NK-92 (cell line): Measurements from ENCODE around the gene NUAK1.
"Not testable (repeated sequence)": the region's sequence is repeated elsewhere in the genome, so short reads cannot be mapped to it uniquely, and the experiment has no call there.

Experiments used
- DNase-seq: peaks from one replicate; lab custom pipeline; 2025; ENCODE audit not compliant: unreplicated experiment; lab: John Stamatoyannopoulos, UW

Gene NUAK1

DNA sequence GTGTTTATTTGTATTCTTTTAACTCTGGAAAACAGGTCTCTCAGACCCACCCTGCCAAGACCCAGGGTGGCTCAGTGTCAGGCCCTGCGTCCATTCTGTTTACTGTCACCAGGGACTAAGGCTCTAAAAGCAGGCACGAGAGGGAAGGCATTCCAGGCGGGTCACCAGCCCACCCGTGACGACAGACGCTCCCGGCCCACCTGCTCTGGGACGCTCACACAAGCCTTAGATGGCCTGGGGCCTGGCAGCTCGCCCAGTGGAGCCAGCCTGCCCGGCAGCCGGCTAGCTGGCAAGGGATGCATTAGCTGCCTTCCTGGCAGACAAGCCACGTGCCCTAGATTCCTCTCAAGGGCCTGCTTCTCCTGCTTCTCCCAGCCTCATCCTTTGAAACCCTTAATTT lies 9.2 kb upstream of the NUAK1 start:
- no peak for DNase-seq

DNA sequence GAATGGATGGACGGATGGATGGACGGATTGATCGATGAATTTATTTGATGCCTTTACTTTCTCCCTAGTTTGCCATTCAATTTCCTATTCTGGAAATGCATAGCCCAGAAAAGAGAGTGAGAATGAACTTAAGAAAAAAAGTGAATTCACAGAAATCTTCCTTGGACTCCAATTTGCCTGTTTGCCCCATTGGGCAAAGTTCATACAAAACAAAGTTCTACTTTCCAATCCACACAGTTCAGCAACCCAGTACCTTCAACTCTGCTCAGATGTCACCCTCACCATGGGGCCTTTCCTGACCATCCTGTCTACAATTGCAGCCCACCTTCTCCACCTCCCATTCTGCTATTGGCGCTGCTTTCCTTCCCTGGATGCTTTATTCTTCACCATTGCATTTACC lies 8.2 kb upstream of the NUAK1 start:
- no peak for DNase-seq

DNA sequence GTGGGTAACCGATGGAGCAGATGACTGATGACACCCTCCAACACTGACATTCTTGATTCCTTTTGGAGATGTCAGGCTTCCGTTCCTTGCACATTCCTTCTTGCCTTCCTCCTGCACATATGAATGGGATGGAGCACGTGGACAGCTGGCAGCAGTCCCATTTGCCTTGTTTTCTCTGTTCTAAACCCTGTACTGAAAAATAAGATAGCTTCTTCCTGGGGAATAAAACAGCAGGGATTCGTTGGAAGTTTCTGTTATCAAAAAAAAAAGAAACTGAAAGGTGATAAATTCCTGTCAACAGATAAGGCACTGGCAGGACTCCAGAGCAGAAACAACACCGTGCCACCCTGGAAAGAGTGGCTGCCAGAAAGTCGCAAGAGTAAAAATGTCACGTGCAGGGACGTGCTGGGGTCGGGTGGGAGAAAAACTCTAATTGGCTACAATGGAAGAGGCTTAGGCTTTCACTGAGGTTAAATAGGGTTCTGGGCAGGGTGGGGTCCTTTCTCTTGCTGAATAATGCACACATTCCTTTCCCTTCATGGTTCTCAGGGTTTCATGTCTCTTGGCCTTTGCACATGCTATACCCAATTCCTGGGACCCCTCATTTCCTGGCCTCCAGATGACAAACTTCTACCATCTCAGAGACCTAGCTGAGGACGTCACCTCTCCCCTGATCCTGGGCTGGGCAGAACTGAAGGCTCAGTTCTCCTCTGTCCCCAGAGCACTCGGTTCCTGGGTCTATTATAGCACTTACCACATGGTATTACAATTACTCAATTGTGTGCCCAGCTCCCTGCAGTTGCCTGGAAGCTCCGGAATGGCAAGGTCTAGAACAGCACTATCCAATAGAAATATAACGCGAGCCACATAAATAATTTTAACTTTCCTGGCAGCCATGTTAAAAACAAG lies 7.0 kb upstream of the NUAK1 start:
- DNase-seq, result no peak

DNA sequence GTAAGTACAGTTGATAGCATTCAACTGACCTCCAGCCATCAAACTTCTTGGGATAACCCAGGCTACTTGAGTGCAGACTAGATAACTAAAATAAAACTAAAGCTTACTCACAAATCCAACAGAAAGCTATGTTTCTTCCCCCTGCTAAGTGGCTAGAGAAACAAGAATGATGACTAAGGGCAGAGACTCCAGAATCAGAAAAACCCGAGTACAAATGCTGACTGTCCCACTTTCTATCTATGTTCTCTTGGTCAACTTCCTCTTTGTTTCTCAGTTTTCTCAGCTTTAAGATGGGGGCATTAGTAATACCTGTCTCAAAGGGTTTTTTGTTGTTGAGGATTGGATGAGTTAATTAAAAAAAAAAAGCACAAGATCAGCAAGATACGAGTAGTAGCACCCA lies 6.1 kb upstream of the NUAK1 start:
- DNase-seq, result no peak

DNA sequence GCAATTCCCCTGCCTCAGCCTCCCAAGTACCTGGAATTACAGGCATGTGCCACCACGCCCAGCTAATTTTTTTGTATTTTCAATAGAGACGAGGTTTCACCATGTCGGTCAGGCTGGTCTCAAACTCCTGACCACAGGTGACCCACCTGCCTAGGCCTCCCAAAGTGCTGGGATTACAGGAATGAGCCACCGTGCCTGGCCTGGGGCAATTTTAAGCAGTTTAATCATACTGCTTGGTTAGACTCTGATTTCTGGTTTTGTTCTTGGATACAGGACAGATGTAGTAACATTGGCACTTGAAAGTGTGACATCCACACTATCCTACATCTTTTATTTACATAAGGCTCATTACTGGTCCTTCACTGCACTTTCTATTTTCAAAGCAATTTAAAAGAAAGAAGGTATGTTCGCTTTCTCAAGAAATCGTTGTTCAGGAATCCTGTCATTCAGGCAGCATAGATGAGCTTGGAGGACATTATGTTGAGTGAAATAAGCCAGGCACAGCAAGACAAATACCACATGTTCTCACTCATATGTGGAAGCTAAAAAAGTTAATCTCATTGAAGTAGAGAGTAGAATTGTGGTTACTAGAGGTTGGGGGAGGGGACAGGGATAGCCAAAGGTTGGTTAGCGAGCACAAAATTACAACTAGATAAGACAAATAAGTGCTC lies 4.0 kb upstream of the NUAK1 start:
- DNase-seq, result no peak

DNA sequence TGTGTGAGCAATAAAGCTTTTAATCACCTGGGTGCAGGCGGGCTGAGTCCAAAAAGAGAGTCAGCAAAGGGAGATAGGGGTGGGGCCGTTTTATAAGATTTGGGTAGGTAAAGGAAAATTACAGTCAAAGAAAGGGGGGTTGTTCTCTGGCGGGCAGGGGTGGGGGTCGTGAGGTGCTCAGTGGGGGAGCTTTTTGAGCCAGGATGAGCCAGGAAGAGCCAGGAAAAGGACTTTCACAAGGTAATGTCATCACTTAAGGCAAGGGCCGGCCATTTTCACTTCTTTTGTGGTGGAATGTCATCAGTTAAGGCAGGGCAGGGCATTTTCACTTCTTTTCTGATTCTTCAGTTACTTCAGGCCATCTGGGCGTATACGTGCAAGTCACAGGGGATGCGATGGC lies 3.2 kb upstream of the NUAK1 start:
- DNase-seq, result not testable (repeated sequence)

DNA sequence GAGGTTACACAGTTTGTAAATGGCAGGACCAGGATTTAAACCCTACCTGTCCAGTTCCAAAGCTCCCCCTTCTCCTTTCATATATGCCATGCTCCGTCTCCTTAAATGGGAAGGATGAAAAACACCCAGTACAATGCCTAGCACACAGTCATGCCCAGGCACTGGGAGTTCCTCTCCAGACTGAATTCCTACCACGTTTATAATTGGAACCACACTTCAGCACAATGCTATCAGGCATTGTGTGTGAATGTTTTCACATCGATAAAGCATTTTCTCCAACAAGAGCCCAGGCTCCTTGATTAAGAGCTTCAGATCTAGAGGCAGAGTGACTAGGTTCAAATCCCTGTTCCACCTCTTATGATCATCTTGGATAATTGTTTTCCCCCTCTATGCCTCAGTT lies 2.7 kb upstream of the NUAK1 start:
- DNase-seq, result no peak

DNA sequence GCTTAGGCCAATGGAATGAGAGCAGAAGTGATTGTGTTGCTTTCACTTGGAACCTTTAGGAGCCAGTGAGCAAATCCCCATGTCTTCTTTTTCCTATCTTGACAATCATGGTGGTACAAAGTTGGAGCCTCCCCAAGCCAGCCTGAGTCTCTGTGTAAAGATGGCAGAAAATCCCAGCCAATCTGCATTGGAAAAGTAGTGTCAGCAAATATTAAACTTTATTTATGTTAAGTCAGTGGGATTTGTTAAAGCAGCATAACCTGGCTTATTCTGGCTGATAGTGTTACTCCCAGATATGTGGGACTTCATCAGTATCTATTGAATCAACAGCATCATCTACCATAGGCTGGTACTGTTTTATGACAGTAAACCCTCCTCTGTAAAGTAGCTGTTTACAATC lies 2.2 kb upstream of the NUAK1 start:
- DNase-seq, result no peak

DNA sequence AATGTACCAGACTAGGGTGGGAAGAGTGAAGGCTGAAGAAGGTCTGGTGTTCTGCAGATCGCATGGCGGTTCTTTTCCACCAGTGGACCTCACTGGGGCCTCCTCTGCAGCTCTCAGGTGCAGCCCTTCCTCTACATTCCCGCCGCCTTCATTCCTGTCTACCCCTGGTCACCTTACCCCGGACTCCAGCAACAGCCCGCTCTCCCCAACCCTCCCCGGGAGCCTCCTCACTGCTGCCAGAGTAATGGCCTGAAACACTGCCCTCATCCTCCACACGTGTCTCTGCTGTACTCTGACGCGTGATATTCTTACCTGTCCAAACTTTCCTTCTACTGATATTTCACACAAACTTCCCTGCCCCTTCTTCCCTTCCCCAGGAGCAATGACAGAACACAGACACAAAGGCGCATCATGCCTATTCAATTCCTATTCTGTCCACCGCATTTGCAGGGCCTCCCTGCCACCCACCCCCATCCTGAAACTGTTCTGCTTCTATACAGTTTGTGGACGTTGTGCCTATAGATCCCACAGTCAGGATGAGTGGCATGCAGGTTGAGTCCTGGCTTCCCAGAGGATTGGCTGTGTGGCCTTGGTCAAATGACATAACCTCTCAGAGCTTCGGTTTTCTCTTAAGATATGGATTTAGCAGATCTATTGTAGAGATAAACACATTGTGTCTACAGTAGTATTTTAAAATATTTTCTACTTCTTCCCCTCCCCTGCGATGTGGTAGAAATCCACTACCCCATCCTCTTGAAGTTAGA lies 1.7 kb upstream of the NUAK1 start:
- DNase-seq, result no peak

DNA sequence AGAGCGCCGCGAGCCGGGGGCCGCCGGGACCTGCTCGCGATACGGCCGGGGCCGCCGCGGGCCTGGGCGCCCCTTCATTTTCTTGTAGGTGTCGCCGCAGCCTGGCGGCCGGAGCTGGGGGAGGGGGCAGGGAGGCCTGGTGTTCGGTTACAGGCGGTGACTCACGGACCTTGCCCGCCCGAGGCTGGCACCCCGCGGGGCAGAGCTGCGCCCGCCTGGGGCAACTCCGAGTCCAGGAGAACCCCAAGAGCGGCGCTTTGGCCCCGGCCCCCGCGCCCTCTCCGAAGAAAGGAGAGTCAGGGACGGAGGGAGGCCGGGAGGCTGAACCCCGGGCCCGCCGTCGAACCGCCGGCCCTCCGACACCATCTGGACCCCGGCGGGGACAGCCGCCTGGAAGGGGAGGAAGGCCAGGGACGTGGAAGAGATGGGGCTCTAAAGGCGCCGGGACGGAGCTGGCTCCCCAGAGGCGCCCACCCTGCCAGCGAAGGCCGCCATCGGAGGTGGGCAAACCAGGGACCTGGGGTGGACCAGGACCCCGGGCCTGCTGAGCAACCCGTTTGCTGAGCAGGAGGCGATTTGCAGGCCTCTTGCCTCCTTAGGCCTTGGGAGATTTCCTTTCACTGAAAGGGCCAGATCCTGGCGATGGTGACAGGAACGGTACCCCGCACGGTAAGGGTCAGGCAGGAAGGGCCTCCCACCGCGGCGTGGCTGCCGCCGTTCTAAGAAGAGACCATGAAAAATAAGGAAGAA lies 843 bp upstream of the NUAK1 start:
- DNase-seq, result no peak

DNA sequence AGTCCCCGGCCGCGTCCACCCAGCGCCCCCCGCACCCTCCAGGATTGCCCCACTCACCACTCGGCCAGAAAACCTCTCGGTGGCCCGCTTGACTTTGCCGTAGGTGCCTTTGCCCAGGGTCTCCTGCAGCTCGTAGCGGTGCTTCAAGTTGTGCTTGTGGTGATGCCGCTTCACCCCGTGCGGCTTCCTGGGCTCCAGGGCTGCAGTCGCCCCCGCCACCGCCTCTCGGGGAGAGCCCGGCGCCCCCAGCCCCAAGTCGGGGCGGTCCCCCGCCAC lies 459 bp downstream of the NUAK1 start:
- DNase-seq, result no peak

DNA sequence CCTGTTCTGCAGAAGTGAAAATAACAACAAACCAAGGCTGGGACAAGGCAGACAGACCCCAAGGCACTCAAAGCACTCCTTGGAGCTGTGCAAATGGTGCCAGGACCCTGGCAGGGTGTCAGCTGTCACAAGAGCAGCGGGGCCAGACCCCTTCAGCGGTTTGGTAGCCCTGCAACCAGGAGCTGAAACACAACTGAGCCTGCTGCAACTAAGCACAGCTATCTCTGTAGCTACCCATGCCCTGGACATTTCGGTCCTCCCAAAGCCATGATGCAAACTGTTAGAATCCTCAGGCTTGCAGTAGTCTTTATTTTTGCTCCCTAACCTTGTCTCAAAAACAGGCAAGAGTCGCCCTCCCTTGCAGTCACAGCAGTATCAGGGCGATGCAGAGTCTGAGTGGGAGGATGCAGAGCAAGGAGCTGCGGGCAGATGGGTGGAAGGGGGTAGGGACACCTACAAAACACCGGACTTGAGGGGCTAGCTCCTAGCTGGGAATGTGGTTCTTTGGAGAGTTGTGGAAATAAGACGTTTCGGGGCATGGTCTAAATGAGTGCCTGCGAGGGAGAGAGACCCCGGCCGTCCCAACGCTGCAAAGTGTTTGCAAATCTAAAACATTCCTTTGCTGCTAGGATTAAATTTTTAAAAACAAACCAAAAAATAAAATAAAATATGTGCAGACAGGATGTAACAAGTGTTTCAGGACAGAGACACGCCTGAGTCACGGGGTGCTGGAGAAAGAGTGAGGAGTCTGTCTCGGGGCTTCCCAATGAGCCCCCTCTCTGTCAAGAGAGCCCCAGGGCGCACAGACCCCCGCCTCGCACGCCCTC lies 1.0 kb downstream of the NUAK1 start:
- no peak for DNase-seq

DNA sequence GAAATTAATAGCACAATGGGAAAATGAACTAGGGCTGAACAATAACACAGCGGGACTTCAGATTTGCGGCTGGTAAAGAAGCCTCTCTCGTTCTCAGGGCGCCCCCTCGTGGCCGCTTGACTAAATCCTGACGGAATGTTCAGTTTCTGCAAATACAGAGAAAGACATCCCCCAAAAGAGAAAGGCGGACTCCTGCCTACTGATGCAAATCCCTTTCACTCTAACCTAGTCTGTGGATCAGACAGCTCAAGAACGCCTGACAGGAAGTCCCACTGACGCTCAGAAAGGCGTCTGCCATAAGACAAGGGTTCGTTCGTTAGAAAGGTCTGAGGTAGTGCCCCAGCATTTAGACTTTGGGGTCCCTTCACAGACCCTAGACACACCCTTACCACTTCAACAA lies 2.5 kb downstream of the NUAK1 start:
- no peak for DNase-seq

DNA sequence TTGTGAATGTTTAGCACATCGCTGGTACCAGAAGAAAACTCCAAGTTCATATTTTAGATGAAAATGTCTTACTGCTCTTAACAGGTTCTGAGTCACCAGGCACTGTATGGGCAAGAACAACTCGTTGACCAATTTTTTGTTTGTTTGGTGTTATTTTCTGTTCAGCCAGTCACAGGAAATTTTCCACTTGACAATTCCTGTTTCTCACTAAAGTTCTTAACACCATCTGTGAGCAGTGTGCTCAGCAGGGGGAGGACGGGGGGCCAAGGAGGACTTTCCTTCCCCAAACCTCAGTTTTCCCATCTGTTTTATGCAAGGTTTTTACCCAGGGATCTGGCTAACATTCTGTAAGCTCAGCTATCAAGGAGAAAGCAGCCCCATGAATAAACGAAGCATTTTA lies 3.0 kb downstream of the NUAK1 start:
- DNase-seq, result no peak

DNA sequence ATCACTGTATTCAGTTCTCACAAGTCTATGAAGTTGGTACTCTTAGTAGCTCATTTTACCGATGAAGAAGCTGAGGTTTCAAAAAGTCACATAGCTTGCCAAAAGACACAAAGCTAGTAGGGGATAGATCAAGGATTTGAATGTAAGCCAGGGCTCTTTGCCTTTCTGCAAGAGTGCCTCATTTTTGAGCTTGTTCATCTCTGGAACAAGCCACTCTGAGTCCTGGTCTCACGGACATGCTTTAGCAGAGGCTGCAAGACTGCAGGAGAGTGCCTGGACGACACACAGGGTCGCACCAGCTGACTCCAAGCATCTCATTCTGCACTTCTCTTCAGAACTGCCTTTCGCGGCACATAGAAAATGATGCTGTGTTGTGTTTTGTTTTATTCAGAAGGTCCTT lies 3.7 kb downstream of the NUAK1 start:
- no peak for DNase-seq

DNA sequence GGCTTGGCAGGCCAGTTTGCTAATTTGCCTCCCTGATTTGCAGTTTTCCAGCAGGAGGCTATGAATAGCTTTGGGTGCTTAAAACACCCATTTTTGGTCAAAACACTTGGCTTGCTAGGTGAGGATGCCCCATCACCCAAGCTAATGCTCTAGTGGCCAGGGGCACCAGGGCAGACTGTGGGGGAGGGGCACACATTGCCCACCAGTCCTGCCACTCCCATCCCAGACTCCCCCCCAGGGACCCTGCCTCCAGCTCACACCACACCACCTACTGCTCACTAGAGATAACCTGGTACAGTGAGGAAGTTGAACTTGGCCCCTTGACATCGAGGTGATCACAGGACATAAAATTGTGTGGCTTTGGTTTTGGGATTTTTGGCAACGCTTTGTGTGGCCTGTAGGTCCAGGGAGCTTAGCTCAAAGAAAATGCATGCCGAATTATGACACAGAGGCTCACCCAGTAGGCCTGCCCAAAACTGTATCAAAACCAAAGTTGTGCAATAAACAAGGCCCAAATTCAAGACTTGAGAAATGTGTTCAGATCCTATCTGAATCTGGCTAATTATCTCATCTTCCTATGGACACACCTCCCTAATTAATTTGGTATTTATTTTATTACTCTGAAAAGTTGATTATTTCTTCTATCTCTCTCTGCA lies 4.3 kb downstream of the NUAK1 start:
- DNase-seq, result no peak

DNA sequence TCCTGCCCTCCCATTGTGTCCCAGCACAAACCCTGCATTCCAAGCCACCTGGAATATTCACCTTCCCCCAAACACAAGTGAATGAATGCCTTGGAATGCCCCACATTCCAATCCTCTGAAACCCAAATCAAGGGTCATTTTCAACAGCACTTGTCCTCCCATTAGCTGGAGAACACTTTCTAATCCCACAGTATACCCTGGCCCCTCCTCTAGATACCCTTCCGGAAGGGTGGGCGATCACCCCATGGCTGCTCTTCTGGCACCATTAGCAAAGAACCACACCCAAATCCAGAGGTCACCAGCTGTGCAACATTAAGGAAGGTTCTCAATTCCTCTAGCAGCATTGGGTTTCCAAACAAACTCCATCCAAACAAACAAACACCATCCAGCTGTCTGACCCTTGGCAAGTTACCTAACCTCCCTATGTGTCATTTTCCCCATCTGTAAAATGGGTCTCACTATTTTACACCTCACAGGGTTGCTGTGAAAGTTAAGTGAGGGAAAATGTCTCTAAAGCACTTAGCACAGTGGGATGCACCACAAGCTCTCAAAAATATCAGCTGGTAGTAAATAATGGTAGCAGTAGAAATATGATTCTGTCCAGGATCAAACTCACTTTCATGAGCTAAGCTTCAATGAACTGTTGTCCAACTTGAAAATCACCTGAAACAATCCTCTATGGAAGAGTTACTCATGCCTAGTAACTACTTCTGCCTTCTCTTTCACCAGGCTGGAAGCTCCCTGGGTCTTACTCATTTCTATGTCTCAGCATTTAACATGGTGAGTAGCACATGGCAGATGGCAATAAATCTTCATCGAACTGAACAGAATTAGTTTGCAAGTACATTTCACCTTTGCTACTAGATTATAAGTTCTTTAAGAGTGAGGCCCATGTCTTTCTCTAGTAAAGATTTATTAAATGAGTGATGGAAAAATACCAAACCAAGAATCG lies 5.3 kb downstream of the NUAK1 start:
- no peak for DNase-seq

DNA sequence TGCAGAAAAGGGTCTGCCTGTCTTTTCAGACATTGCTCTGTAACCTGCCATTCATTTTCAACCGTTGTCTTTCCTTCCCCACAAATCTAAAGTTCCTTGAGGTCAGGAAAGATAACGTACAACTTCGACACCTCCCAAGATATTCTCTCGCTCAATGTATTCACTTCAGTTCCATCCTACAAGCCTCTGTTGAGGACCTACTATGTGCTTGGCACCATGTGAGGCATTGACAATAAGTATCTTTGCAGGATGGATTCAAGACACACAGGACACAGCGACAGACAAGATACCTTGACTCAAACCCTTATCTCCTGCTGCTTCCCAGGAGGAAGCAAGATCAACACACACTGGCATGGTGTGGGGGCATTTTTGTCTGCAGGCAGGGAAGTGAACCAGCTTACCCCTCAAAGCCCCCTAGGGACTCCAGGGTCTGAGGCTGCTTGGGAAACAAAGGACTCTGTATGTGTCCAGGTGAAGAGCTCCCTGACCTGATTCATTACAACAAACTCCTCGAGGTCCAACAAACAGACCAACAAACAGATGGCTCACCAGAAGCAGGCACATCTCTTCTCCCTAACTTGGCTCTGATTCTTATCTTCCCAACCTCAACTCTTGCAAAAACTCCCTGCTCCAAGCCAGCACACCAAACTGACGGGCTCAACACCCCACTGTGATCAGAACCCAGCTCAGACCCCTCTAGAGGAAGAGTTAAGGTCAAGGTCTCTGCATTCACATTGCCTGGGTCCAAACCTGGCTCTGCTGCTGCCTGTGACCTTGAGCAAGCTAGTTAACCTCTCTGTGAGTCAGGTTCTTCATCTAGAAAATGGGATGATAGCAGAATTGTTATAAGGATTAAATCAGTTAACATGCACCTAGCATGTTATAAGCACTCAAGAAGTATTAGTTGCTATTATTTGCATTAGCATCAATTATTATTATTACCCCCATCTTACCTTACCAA lies 6.3 kb downstream of the NUAK1 start:
- DNase-seq, result no peak
